Measurements from ENCODE around the gene KISS1R.
A peak's percentile ranks its signal among the peaks of the same experiment; 100 is the strongest.
"Not testable (repeated sequence)": the region's sequence is repeated elsewhere in the genome, so short reads cannot be mapped to it uniquely, and the experiment has no call there.

Gene KISS1R

GRCh38 chr19:955803-956765 is 39.0 kb downstream of the KISS1R start:
- no peak for DNase-seq

- DNase-seq = peak; percentile 71
These were observed 39.8 kb downstream of the KISS1R start for GRCh38 chr19:956766-957440.

- not testable (repeated sequence) for DNase-seq
These were observed 40.4 kb downstream of the KISS1R start for GRCh38 chr19:957578-957977.

- peak; percentile 35 for DNase-seq
These were observed 42.1 kb downstream of the KISS1R start for GRCh38 chr19:958967-959855.

GRCh38 chr19:960020-960419 is 42.9 kb downstream of the KISS1R start:
- DNase-seq = no peak

- DNase-seq = no peak
These were observed 43.4 kb downstream of the KISS1R start for GRCh38 chr19:960601-960938.

GRCh38 chr19:961866-962620 is 44.9 kb downstream of the KISS1R start:
- no peak for DNase-seq

GRCh38 chr19:962683-963400 is 45.7 kb downstream of the KISS1R start:
- no peak for DNase-seq

- DNase-seq = no peak
These were observed 46.4 kb downstream of the KISS1R start for GRCh38 chr19:963486-963951.

GRCh38 chr19:964116-964520 is 47.0 kb downstream of the KISS1R start:
- no peak for DNase-seq

GRCh38 chr19:964761-965694 is 47.9 kb downstream of the KISS1R start:
- no peak for DNase-seq

- DNase-seq = no peak
These were observed 49.5 kb downstream of the KISS1R start for GRCh38 chr19:966485-967088.
